Stimulated activated CD8-positive, alpha-beta memory T cell treated with anti-CD3 and anti-CD28 coated beads, Interleukin-4, amount 100 ng/mL, for 4 hours (primary cell): ENCODE results near the gene ADRM1.

Experiments used
- DNase-seq, 2 donors: peaks; one replicate each; pipeline ENCODE4 v3.0.0-alpha.2; 2020; ENCODE audit warnings: low read depth in 2 of 2, low spot score in 1 of 2

The ADRM1 gene

DNA sequence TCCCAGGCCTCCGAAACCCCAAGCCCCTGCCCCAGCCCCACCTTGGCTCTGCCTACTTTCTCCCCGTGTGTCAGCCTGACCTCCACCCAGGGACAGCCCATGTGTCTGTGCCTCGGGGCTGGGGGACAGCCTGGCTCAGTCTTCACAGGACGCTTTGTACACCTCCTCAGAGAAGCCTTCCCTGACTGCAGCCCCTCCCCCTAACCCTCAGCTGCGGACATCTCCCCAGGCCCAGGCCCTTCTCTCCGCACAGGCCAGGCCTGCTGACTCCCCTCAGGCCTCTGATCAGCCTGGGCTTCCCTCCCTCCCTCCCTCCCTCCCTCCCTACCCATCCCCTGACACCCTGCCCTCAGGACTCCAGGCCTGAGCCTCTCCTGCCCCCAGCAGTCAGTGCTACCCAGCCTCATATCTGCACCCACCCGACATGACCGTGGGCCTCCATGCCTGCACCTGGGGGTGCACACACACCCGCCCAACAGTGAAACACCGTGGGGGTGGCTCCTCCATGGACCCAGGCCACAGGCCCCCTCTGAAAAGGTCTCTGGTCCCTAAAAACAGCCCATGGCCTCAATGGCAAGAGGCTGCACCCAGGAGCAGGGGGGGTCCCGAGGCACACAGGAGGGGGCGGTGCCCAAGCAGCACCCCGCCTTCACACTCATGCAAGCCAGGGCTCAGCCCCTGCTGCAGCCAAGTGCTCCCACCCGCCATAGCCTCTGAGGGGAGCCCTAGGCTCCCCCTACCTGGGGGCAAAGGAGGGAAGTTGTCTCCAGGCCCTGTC is 51.4 kb downstream of the ADRM1 start:
- no peak for DNase-seq

DNA sequence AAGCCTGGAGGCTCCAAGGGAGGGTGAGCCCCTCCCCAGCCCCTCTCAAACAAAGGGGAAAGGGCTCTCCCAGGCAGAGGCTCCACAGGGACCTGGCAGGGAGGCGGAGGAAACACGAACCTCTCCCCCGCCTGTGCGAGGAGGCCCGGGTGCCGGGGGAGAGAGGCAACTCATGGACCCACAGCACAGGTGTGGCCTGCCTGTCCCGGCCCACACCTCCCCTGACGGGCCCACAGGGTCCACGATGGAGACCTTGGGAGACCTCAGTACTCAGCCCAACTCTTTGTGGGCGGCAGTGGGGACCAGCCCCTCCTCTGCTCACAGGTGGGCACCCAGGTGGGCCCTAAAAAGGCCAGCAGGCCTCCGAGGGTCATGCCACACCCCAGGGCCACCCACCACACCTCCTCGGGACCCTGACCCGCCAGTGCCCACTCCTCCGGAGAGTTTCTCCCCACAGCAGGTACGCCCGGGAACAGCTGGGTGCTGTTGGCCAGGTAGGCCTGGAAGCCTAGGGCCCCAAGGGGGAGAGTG is 52.1 kb downstream of the ADRM1 start:
- no peak for DNase-seq

GRCh38 chr20:62355516-62355877 is 52.7 kb downstream of the ADRM1 start:
- no peak for DNase-seq

GRCh38 chr20:62355878-62356588 is 53.2 kb downstream of the ADRM1 start:
- DNase-seq, result no peak

- DNase-seq, result no peak
Observed at GRCh38 chr20:62356589-62357186, 53.9 kb downstream of the ADRM1 start.

DNA sequence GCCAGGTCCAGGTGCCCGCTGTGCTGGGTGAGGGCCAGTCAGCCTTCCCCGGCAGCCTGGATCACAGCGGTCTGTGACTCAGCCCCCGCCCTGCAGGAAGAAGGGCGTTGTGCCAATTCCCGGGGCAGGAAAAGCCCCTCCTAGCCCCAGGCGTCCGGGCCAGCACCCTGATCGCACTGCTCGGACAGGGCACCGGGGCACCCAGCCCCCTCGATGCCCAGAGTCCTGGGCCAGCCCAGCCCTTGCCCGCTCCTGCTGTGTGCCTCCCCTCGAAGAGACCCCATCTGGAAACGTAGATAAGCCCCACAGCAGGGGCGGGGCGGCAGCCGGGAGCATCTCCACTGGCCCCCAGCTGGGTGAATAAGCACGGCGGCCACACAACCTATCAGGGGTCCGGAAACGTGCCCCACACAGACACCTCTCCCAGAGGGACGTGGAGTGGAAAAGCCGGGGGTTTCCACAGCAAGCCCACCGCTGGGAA is 54.4 kb downstream of the ADRM1 start:
- DNase-seq, result no peak

DNA sequence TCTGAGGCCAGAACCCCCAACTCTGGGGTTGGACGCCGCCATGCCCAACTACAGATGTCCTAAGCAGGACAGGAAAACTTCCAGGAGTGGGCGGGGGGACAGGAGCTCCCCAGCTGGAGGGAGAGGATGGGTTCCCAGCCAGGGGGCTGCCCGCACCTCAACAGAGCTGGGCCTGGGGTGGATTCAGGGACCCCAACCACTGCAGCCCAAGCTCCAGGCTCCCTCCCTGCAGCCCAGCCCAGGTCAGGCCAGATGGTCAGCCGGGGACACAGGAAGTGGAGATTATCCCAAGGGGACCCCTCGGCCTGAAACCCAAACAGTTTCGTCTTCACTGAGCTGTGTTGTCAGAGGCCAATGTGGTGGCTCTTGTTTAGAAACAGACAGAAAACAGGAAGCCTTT is 54.9 kb downstream of the ADRM1 start:
- DNase-seq, result no peak
